GM10266 (cell line): ENCODE results near the gene FOXB1.

ENCODE experiments used
- DNase-seq: peaks from one replicate; pipeline ENCODE4 v3.0.0; 2012; ENCODE audit errors: extremely low spot score
- TF ChIP-seq, protein P1 (sequence below): IDR thresholded peaks from 2 replicates; pipeline ENCODE4 v1.5.1; 2012; ENCODE audit warnings: mild to moderate bottlenecking, low read depth; ENCODE audit not compliant: control insufficient read depth, insufficient read depth; ENCODE audit errors: missing control alignments

Gene FOXB1

DNA sequence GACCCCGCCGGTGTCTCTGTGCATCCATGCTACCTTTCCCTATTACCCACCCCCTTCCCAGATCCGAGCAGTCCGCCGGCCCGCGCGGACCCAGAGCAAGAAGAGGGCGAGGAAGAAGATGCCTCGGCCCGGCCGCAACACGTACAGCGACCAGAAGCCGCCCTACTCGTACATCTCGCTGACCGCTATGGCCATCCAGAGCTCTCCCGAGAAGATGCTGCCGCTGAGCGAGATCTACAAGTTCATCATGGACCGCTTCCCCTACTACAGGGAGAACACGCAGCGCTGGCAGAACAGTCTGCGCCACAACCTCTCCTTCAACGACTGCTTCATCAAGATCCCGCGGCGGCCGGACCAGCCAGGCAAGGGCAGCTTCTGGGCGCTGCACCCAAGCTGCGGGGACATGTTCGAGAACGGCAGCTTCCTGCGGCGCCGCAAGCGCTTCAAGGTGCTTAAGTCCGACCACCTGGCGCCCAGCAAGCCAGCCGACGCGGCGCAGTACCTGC, 788 bp downstream of the FOXB1 start:
- no peak for DNase-seq
- TF ChIP-seq, protein P1, sequence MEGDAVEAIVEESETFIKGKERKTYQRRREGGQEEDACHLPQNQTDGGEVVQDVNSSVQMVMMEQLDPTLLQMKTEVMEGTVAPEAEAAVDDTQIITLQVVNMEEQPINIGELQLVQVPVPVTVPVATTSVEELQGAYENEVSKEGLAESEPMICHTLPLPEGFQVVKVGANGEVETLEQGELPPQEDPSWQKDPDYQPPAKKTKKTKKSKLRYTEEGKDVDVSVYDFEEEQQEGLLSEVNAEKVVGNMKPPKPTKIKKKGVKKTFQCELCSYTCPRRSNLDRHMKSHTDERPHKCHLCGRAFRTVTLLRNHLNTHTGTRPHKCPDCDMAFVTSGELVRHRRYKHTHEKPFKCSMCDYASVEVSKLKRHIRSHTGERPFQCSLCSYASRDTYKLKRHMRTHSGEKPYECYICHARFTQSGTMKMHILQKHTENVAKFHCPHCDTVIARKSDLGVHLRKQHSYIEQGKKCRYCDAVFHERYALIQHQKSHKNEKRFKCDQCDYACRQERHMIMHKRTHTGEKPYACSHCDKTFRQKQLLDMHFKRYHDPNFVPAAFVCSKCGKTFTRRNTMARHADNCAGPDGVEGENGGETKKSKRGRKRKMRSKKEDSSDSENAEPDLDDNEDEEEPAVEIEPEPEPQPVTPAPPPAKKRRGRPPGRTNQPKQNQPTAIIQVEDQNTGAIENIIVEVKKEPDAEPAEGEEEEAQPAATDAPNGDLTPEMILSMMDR: no peak

DNA sequence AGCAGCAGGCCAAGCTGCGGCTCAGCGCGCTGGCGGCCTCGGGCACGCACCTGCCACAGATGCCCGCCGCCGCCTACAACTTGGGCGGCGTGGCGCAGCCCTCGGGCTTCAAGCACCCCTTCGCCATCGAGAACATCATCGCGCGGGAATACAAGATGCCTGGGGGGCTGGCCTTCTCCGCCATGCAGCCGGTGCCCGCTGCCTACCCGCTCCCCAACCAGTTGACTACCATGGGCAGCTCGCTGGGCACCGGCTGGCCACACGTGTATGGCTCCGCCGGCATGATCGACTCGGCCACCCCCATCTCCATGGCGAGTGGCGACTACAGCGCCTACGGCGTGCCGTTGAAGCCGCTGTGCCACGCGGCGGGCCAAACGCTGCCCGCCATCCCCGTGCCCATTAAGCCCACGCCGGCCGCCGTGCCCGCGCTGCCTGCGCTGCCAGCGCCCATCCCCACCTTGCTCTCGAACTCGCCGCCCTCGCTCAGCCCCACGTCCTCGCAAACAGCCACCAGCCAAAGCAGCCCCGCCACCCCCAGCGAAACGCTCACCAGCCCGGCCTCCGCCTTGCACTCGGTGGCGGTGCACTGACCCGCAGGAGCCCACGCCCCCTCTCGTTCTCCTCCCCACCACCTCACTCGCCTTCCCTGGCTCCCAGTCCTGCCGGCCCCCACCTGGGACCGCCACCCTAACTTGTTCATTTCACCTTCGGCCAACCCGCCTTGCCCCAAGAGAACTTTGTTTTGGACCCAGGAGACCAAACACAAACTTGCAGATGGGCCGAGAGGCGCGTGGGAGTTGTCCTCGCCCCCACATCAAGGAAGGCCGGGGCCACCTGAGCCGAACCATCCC, 1.5 kb downstream of the FOXB1 start:
- peak; percentile 12 for DNase-seq

DNA sequence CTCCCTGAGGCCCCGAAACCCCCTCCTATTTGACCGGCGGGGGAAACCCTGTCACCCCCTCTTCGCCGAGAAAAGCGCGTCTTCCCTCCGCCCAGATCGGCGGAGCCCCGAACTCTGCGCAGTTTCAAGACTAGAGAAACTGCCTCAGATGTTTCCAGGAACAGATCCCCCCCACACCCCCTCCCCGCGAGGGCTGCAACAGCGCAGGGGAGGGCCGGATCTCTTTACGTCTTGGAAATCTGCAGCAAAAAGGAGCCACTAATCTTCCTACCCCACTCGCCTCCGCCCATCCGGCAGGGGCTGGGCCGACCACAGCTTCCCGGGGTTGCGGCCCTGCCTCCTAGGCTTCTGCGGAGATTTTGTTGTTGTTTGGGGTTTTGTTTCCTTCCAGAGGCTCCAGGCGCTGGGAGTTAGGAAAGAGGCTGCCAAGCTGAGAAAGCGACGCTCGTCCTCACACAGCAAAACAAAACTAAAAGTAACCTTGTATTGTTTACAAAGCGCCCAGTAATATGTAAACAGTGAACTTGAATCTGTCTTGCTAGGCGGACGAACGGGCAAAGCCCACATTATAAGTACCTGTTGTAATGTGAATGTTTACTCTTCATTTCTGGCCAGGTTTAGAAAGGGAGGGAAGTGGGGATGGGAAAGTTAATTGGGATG, 2.2 kb downstream of the FOXB1 start:
- peak; percentile 57 for DNase-seq
- TF ChIP-seq, protein P1: no peak

More for the DNA sequence above, 1.5 kb downstream of the FOXB1 start:
- TF ChIP-seq, protein P1: no peak

DNA sequence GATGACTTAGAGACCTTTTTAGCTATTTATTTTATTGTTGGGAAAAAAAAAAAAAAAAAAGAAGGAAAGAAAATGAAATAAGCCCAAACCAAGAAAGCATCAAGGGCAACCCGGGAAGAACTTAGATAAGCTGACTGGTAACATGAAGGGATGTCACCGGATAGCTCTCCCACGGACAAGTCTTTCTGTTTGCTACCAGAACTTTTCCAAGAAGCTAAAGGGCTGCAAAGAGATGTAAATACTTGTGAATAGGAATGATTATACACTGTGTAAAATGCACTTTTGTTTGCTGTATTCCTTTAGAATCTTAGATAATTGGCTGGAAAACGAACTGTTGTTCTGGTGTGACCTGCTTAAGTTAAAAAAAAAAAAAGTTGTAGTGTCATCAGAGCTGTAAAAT, 2.8 kb downstream of the FOXB1 start:
- TF ChIP-seq, protein P1: no peak
- DNase-seq: peak; percentile 16

DNA sequence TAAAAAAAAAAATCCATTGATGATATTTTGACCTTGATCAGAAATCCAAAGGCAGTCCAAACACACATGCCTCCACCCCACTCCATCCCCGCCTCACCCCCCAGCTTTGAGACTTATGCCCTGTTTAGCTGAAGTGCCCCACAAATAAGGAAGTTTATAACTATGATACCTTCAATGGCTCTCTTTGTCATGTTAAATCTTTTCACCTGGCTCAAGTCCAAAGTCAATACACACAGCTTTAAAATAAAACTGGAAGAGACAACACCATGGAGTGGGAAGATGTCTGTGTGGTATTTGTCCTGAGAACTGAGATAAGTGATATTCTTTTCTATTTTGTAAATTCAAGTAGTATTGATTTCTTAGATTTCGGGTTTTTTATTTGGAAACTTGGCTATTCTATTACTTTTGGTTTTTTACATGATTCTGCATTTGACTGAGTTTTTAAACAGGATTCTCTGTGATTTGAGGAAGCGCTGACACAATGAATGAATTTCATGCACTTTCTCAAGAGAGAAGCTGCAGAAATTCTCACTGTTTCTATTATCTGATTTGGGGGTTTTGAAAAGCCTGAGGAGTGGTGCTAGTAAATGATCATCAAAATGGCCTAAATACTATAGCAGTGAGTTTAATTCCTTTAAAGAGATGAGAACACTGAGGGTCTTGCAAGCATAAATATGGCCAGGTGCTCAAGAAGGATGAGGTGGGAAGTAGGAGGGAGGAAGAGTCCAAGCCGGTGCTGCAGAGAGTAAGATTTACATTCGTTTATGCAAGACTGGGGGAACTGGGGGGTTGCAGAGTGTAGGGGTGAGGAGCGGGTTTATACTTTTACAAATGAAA, 5.2 kb downstream of the FOXB1 start:
- TF ChIP-seq, protein P1: no peak
- DNase-seq: no peak

DNA sequence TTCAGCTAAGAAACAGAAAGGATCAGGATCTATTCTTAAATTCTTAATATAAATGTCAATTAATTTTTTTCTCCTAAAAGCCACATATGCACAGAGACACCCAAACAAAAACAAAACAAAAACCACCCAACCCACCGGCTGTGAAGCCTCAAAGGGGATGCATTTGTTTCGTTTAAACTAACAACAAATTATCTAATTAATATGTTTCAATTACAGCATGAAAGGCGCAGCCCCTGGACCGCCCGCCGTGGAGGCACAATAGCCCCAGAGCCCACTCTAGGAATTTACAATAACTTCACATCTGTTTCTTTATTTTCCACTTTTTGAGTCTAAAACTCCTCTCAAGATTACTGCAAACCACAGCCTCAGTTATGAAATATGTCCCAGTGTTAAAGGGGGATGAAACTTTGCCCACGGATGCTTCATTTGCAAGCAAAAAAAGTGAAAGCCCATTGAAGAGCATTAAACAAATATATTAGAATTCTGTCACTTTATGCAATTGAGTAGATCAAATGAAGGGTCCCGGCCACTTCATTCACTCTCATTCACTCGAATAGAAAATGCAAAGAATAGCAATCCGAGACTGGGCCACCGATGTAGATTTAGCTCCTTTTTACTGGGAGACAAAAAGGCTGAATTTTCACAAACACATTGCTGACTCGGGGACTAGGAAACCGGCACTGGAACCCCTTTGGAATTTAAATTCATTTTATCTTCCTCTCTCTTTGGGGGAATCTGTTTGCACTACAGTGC, 6.0 kb downstream of the FOXB1 start:
- TF ChIP-seq, protein P1: no peak

More for the DNA sequence above, 6.0 kb downstream of the FOXB1 start:
- no peak for DNase-seq
